Smooth muscle cell of the brain vasculature (primary cell): ENCODE results near the gene TSSK6.
A peak's percentile ranks its signal among the peaks of the same experiment; 100 is the strongest.

Experiments used
- DNase-seq: peaks from one replicate; pipeline ENCODE4 v3.0.0-alpha.2; 2012; ENCODE audit warnings: low read depth, low spot score

The TSSK6 gene

GRCh38 chr19:19505669-19506326 lies 9.6 kb downstream of the TSSK6 start:
- DNase-seq = no peak

DNA sequence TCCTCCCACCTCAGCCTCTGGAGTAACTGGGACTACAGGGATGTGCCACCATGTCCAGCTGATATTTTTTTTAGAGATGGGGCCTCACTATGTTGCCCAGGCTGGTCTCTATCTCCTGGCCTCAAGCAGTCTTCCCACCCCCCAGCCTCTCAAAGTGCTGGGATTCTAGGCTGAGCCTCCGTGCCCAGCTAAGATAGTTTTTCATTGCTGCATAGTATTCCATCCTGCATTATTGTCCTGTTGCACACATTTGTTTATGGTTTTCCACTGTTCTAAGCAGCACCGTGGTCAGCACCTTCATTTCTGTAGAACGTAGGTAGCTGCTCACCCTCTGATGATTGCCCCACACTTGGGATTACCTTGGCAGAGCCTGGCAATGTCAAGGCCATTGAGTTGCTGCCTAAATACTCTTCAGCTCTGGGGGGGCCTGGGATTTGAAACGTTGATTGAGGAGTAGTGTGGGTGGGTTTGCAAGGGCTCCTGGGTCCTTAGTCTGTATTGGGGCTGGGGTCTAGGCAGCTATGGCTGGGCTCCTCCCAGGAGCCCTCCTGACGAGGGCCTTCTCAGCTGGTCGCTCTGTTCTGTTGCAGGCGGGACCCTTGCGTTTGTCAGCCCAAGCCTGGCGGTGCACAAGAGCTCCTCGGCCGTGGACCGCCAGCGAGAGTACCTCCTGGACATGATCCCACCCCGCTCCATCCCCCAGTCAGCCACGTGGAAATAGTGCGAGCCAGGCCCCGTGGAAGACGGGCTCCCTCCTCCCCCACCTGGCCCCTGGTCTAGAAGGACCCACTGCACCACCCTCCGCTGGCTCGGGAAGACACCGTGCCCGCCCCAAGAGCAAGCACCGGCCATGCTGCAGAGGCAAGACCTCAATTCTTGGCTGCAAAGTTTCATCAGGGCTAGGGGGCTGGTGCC lies 10.3 kb downstream of the TSSK6 start:
- DNase-seq = no peak

- no peak for DNase-seq
Measured at GRCh38 chr19:19502808-19503602, 12.3 kb downstream of the TSSK6 start.

DNA sequence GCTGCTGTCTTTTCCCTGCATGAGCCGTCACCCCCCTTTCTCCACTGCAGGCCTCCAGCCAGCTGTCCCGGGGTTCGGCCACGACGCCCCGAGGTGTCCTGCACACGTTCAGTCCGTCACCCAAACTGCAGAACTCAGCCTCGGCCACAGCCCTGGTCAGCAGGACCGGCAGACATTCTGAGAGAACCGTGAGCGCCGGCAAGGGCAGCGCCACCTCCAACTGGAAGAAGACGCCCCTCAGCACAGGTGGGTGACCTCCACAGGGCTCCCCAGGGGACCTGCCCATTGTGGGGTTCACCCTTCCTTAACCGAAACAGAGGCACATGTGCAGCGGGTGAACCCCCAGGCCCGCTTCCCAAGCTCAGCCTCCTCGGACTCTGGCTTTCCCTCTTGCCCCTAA lies 13.1 kb downstream of the TSSK6 start:
- no peak for DNase-seq

DNA sequence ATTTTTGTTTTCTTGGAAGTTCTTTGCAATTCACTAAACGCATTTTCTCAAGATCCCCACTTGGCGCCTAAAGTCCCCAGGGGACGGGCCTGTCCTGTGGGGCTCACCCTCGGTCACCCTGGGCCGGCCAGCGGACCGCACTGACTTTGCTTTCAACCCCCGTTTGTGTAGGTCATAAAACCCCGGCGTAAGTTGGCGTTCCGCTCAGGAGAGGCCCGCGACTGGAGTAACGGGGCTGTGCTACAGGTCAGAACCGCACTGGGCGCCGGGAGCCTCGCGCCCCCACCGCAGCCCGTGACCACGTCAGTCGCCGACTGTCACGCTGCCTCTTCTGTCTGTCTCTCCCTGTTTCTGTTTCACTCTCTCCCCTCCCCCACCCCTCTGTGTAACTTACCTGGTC lies 13.6 kb downstream of the TSSK6 start:
- DNase-seq = no peak

- no peak for DNase-seq
Measured at GRCh38 chr19:19500975-19501644, 14.2 kb downstream of the TSSK6 start.

GRCh38 chr19:19499272-19499995 lies 15.9 kb downstream of the TSSK6 start:
- no peak for DNase-seq

- no peak for DNase-seq
Measured at GRCh38 chr19:19498255-19498991, 16.9 kb downstream of the TSSK6 start.

DNA sequence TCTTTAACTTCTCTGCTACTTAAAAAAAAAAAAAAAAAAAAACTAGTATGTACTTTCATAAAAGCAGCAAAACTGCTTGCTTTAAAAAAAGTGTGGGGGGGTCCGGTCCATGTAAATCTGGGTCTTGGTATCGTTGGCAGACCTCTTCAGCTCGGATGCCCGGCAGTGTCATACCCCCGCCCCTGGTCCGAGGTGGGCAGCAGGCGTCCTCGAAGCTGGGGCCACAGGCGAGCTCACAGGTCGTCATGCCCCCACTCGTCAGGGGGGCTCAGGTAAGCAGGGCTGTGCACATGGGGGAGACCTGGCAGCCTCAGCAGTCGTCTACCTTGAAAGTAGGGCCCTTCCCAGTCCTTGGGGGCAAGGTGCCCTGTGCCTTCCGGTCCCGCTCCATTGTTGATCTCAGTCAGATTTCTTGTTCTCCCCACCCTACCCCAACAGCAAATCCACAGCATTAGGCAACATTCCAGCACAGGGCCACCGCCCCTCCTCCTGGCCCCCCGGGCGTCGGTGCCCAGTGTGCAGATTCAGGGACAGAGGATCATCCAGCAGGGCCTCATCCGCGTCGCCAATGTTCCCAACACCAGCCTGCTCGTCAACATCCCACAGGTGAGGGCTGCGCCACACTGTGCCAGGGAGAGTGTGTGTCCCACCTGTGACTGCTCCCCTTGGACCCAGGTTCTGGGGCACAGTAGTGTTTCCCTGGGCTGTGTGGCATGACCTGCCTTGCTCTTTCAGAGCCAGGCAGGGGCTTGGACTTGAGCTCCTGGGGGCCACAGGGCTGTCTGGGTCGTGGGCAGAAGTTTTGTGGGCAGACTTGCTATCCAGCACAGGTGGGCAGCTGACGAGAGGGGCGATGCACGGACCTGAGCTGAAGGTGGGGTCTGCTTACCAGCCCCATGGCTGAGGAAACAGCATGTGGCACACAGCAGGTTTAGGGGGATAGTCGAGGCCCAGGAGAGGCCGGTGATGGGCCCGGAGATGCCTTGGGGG lies 19.4 kb downstream of the TSSK6 start:
- DNase-seq = no peak

GRCh38 chr19:19493841-19494546 lies 21.4 kb downstream of the TSSK6 start:
- no peak for DNase-seq

DNA sequence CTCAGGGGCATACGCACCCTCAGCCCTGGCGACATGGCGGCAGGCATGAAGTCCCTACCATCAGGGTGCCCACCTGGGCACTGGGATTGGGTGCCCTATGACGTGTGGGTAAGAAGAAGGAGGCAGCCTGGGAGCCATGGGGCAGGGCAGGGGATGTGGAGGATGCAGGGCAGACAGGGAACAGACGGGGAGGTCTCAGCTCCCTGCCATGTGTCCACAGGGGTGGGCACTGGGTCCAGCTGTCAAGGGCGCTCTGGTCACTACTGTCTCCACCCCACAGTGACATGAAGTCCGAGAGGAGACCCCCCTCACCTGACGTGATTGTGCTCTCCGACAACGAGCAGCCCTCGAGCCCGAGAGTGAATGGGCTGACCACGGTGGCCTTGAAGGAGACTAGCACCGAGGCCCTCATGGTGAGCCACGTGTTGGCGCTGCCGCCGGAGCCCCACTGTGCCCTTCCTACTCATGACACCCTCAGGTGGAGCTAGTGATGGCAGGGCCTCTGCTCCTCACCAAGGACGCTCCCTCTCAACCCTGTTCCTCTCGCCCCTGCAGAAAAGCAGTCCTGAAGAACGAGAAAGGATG lies 23.2 kb downstream of the TSSK6 start:
- no peak for DNase-seq

GRCh38 chr19:19491321-19492025 lies 23.9 kb downstream of the TSSK6 start:
- no peak for DNase-seq

DNA sequence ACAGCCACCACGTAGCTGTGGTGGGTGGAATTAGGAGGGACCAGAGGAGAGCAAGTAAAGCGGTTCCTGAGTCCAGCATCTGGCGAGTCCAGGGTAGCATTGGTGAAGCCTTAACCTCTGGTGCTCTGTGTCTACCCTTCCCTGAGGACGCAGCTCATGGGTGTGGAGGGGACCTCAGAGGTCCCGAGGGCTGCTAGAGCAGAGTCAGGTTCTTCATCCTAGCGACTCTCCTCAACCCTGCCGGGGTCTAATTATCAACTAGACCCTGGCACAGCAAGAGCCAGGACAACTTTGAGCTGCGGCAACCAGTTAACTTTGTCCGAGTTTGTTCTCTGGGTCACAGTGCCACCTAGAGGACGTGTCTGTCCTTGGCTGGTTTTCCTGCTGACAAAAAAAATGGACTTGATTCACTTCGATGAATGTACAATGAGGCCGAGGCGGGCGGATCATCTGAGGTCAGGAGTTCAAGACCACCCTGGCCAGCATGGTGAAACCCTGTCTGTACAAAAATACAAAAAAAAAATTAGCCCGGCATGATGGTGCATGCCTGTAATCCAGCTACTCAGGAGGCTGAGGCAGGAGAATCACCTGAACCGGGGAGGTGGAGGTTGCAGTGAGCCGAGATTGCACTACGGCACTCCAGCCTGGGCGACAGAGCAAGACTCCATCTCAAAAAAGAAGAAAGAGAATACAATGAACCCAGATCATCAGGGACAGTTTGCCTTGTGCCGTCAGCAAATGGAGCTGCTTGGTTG lies 25.0 kb downstream of the TSSK6 start:
- peak; percentile 66 for DNase-seq

GRCh38 chr19:19489804-19490204 lies 25.5 kb downstream of the TSSK6 start:
- no peak for DNase-seq

GRCh38 chr19:19488875-19489690 lies 26.3 kb downstream of the TSSK6 start:
- DNase-seq = peak; percentile 68
